Superior temporal gyrus (tissue), 1 donor: ENCODE data around the gene PNCK.

Source experiments
- DNase-seq: peaks from one replicate; pipeline ENCODE4 v3.0.0-alpha.2; 2016; ENCODE audit errors: extremely low spot score

The PNCK gene

DNA sequence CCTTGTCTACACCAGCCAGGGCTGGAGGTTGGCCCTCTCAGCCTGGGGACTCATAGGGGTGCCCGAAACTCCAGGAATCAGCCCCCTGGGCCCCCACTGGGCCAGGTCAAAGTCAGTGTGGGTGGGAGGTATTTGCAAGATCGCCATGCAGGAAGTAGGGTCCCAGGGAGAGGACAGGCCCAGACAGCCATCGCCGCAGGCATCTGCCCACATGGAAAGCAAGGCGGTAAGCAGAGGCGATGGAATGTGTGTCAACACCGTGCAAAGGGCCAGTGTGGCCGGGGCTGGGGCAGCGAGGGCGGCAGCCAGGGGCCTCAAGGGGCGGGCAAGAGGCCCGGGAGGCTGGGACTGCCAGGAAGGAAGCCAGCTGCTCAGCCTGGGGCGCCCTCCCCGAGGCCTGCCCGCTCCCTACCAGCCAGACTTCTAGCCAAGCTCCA is 45.9 kb downstream of the PNCK start:
- no peak for DNase-seq

DNA sequence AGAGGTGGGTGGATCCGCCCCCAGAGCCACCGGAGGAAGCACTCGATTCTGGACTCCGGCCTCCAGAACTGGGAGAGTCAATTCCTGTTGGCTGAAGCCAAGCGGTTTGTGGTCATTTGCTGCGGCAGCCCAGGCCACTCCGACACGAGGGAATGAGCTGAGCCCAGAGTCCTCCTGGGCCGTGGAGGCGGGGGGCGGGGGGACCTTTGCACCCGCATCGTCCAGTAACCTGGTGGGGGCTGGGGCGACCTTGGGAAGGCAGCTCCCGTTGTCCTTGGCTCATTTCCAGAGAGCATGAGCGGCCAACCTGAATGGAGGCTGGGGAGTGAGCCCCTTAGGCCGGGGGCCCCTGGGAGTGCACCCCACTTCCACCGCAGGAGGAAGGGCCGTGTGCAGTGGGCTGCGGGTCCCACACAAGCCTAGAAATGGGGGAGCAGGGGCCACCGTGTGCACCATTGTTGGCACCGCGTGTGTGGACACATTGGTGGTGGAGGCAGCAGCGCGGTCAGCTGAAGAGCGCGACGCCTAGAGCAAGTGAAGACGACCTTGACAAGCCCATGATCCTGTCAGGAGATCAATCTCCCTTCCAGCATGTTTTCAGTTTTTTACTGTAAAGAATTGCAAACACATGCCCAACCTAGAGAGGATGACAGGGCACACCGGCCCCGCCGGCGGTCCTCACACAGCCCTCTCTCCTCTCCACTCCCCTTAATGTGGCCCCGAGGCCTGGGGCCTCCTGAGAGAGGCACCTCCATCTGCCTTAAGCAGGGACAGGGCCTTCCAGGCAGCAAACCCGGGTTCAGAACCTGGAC is 46.5 kb downstream of the PNCK start:
- no peak for DNase-seq

DNA sequence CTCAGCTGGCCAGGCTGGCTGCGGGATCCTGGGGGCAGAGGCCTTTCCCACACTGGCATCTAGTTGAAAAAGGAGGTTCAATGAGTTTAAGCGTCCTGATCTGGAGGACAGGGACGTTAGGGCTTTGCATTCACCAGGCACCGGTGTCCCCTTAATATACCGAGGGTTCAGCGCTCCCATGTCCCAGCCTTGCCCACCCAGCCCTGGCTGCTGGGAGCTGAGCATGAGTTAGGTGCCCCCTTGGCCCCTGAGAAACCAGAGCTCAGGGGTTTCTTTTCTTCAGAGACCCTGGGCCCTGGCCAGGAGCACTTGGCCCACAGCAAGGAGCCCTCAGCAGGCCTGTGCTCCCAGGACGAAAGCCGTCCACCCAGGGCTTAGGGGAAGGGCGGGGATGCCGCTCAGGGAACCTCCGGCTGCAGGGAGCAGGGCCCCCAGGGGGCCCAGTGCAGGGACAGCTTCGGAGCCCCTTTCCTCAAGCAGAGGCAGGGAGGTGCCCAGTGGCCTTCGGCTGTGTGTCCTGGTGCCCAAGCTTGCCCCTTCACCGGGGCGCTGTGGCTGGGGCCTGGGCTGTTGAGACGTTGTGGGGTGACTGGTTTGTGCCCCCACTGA is 47.5 kb downstream of the PNCK start:
- no peak for DNase-seq

DNA sequence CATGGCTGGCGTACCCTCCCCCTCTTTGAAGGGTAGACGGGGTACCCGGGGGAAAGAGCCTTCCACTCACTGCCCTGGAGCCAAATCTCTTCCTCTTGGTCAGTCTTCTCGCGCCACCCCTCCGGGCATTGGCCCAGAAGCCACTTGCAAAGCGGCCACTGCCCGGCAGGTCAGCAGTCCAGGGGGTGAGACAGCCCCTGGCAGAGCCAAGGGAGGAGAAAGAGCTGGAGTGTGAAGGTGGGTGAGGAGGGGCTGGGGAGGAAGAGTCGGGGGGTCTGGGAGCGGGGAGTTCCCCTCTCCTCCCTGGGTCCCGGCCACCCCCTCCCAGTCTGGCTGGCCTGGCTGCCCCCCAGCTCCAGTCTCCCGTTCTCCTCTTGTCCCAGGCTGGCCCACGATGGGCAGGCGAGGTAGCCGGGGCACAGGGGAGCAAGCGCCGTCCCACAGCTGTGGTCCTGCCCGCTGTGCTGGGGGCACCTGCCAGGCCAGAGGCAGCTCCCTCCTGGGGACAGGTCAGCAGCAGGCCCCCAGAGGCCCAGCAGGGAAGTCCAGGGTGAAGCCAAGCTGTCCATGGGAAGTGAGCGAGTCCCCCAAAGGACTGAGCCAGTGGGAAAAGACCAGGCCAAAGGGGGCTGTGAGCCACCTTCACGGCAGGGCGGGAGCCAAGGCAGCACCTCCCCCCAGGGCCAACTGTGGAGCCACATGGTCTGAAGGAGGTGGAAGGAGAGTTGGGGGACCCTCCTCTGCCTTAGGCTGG is 48.2 kb downstream of the PNCK start:
- DNase-seq: no peak

DNA sequence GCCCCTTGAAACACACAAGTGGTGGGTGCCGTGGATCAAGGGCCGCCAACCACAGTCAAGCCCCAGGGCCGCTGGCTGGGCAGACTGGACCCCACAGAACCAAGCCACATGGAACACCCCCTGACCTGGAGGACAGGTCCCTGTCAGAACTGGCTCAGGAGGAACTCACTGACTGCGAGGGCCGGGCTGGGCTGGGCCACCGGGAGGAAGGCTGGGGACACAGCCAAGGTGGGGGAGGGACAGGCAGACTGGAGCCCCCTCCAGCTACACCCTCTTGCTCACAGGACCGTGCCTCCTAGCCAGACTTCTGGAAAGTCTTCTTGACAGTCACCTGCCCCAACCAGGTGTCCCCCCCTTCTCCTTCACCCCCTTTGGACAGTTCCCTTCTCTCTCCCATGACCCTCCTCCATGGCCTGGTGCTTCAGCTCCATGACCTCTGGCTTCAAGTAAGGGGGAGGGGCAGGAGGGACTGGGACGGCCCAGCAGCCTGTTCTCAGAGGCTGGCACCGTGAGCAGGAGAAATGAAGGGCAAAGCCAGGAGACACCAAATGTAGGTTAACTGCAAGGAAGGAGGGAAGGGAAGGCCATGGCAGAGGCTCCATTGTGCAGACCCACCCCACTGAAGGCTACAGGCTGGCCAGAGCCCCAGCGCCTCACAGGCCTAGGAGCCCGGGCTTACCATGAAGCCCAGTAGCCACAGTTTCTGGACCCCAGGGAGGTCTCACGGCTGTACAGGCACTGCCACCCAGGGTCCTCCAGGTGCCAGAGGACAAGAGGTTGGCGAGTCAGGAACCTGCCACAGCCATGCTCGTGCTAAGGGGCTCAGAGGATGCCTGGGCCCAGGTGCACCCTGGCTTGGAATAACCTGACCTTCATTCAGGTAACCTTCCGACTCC is 49.2 kb downstream of the PNCK start:
- DNase-seq: no peak

DNA sequence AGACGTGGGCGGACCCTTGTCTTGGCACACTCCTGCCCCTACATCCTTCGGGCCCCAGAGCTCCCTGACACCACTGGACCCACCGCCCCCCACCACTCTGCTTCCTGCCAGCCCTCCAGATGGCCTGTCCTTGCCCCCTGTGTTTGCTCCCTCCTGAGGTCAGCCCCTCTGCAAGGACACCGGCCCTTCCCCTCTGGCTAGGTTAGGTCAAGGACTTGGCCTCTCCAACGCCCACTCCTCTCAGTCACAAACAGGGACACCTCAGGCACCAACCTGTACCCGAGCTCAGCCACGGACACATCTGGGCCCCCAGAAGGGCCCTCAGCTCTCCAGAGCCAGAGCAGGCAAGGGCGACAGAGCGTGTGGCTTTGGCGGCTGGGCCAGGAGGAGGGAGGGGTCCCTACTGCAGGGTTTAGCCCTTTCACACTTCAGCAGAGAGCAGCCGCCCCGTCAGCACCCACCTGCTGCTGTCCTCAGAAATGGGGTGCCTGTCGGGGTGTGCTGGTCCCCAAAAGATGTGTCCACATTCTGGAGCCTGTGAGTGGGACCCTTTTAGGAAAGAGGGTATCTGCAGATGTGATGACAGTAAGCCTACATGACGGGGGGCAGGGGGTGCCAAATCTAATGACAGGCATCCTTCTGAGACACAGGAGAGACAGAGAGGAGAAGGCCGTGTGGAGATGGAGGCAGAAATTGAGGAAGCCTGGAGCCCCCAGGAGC is 50.1 kb downstream of the PNCK start:
- DNase-seq: no peak

DNA sequence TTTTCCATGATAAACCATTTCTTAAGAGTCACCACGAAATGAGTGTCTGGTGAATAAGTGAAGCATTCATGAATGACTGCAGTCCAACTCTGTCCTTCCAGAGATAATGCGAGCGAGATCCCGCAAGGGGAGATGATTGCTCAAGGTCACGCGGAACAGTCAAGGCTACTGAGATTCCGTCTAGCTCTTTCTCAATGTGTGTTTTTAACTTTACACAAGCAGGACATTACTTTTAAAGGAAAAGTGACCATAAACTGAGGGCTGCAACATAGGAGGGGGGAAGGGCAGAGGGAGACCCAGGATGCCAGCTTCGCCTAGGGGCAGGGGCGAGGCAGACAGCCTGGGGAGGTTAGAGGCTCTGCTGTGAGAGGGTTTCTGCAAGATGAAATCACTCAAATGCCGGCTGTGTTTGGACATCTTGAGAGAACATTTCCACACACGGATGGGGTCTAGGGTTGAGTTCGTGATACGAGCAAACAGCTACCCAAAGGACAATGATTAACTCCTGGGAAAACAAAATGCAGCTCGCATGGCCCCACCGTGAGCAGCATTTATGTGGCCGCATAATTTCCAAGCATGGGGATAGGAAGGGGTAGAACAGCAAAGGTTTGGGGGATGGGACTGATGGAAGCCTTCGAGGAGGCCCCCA is 50.8 kb downstream of the PNCK start:
- no peak for DNase-seq

DNA sequence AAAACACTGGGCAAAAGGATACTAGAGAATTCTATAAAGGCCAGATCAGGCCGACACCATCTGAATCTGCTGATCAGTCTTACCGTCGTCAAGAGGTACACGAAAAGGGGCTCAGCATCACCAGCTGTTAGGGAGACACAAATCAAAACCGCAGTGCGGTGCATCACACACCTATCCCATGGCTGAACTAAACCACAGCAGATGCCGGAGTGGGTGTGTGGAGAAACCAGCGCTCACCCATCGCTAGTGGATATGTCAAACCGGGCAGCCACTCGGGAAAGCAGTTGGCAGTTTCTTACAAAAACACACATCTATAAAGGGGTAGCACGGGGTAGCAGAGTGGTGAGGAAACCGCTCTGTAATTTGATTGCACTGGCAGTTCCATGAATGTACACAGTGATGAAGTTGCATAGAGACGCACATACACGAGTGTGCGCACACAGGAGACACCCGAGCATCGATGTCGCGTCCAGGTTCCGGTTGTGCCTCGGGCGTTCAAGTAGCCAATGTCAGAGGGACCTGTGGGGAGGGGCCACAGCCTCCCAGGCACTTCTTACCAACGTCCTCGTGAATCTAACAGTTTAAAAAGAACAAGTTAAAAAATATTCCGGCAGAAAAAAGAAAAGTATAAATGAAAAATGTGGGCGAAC is 51.5 kb downstream of the PNCK start:
- DNase-seq: no peak

DNA sequence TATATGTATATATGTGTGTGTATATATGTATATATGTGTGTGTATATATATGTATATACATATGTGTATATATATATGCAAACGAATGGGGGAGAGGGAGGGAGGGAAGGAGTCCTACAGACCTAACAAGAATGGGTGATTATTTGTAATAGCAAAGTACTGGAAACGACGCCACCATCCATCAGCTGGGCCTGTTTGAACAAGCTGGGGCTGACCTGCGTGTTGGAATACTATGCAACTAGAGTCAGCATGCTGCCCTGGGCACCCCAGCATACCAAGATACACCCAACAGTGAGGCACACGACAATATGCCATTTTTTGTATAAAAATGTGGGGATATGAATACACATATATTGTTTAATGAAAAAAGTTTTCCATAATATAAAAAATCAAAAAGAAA is 53.0 kb downstream of the PNCK start:
- DNase-seq: no peak
